B cell (primary cell): Measurements from ENCODE around the gene IL10RA.

Source experiments
- CTCF ChIP-seq: fragments of 200-600 bp; IDR thresholded peaks from one replicate; pipeline ENCODE4 v1.8.0; 2022; ENCODE audit warnings: antibody characterized with exemption, mild to moderate bottlenecking
- EZH2 ChIP-seq: IDR thresholded peaks from 2 replicates; pipeline ENCODE4 v1.6.1; 2012; ENCODE audit warnings: borderline replicate concordance, low read depth, mild to moderate bottlenecking, moderate library complexity, low read length; ENCODE audit not compliant: insufficient read depth, poor library complexity, severe bottlenecking

DNA sequence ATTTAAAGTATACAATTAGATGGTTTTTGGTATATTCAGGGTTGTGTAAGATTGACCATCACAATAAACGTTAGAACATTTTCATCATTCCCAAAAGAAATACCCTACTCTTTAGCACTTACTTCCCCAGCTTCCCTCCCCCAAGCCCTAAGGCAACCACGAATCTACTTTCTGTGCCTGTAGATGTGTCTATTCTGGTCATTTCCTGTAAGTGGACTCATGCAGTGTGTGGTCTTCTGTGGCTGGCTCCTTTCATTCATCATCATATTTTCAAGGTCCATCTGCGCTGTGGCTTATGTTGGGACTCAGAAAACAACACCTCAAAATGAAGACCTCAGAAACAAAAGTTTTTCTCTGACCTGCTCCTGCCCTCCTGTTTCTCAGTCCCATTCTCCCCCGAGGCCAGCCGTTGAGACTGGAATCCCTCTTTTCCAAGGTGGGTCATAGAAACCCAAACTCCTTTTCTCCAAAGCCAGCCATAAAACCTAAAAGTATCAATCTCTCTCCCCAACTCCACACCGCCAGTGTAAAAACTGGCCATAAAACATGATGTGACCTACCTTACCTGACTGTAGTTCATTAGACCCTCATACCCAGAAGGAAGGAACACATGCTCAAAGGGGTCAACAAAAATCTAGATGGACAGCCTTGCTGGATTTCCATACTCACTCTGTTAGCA lies 44.1 kb upstream of the IL10RA start:
- TF ChIP-seq CTCF, result no peak
- TF ChIP-seq EZH2, result no peak
